Effector memory CD8-positive, alpha-beta T cell (primary cell): ENCODE data around the gene LRFN5.

Experiments used
- ATAC-seq: fragments of 150-1000 bp; cut with Tn5 transposase; replicated peaks from 2 replicates; pipeline ENCODE4 v1.10.0; 2021; ENCODE audit warnings: mild to moderate bottlenecking, moderate library complexity
- DNase-seq, 3 experiments: peaks; one replicate each; pipeline ENCODE4 v3.0.0; 2021
- H3K27ac Mint-ChIP-seq, 2 donors: one replicate each; pipeline ENCODE4 v1.8.0; 2022; ENCODE audit warnings: mild to moderate bottlenecking in 2 of 2, mixed read lengths in 2 of 2, moderate library complexity in 2 of 2
- H3K27me3 Mint-ChIP-seq, 2 donors: one replicate each; pipeline ENCODE4 v1.8.0; 2022; ENCODE audit warnings: mixed read lengths in 2 of 2
- H3K36me3 Mint-ChIP-seq: one replicate; pipeline ENCODE4 v1.8.0; 2022; ENCODE audit warnings: mild to moderate bottlenecking, moderate library complexity, mixed read lengths; ENCODE audit not compliant: insufficient read depth
- H3K4me1 Mint-ChIP-seq, 2 donors: one replicate each; pipeline ENCODE4 v1.8.0; 2022; ENCODE audit warnings: low read depth in 2 of 2, mixed read lengths in 2 of 2
- H3K4me3 Mint-ChIP-seq, 2 donors: one replicate each; pipeline ENCODE4 v1.8.0; 2022; ENCODE audit warnings: mild to moderate bottlenecking in 2 of 2, mixed read lengths in 2 of 2, moderate library complexity in 2 of 2
- H3K9me3 Mint-ChIP-seq, 2 donors: one replicate each; pipeline ENCODE4 v1.8.0; 2022; ENCODE audit warnings: mixed read lengths in 2 of 2

The LRFN5 gene

GRCh38 chr14:41761204-41761603 lies 154.5 kb downstream of the LRFN5 start:
- DNase-seq: no peak
- H3K27me3 Mint-ChIP-seq: no peaks in the 10 kb centered on the region
- no peak overlapping the region for H3K27ac Mint-ChIP-seq
- no peaks in the 10 kb centered on the region for H3K36me3 Mint-ChIP-seq
- H3K4me3 Mint-ChIP-seq: no peak overlapping the region
- ATAC-seq: no peak
- H3K9me3 Mint-ChIP-seq: no peaks in the 10 kb centered on the region
- H3K4me1 Mint-ChIP-seq: no peaks in the 10 kb centered on the region

DNA sequence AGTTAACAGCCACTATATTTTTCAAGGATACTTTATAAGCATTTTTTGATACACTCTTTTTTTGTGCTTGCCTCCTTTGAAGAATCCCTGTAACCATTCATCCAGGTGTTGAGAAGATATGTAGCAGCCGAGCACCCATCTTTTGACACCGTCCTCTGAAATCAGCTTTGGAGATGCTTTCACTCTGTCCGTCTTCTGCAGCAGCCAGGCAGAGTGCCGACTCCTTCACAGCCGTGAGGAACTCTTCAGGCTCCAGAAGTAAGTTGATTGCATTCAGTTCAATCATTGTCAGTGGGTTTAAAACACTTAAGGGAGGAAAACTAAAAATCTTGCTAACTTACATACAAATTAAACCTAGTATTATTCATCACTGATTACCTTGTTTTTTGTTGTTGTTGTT lies 160.1 kb downstream of the LRFN5 start:
- no peaks in the 10 kb centered on the region for H3K27me3 Mint-ChIP-seq

GRCh38 chr14:41773536-41774279 lies 167.0 kb downstream of the LRFN5 start:
- no peak for DNase-seq
- Mint-ChIP-seq H3K27ac (no peak overlapping the region), H3K27me3 (no peaks in the 10 kb centered on the region), H3K36me3 (no peaks in the 10 kb centered on the region), H3K4me3 (no peak overlapping the region), H3K4me1 (no peaks in the 10 kb centered on the region), H3K9me3 (no peaks in the 10 kb centered on the region)
- ATAC-seq: no peak

More for the DNA sequence above, 160.1 kb downstream of the LRFN5 start:
- ATAC-seq (no peak), DNase-seq (no peak)
- H3K9me3 Mint-ChIP-seq: no peaks in the 10 kb centered on the region
- no peaks in the 10 kb centered on the region for H3K4me1 Mint-ChIP-seq
- H3K4me3 Mint-ChIP-seq: no peak overlapping the region
- no peaks in the 10 kb centered on the region for H3K36me3 Mint-ChIP-seq
- H3K27ac Mint-ChIP-seq: no peak overlapping the region

DNA sequence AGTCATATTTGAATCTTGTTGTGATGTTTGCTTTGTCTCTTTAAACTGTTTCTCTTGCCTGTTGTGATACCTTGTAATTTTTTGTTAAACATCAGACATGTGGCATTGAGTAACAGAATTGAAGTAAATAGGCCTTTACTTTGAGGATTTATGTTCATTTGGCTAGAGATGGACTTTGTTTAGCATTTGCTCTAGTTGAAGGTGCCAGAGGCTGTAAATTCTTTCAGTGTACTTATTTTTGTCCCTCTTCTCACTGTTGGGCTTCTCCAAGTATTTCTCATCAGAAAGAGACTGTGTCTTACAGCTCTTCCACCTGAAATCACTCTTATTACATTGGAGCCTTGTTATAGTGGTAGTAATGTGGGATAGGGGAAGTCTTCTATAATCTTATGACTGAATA lies 175.8 kb downstream of the LRFN5 start:
- Mint-ChIP-seq H3K4me1 (no peaks in the 10 kb centered on the region), H3K36me3 (no peaks in the 10 kb centered on the region), H3K27ac (no peak overlapping the region), H3K9me3 (no peaks in the 10 kb centered on the region), H3K4me3 (no peak overlapping the region), H3K27me3 (no peaks in the 10 kb centered on the region)
- ATAC-seq (no peak), DNase-seq (no peak)

DNA sequence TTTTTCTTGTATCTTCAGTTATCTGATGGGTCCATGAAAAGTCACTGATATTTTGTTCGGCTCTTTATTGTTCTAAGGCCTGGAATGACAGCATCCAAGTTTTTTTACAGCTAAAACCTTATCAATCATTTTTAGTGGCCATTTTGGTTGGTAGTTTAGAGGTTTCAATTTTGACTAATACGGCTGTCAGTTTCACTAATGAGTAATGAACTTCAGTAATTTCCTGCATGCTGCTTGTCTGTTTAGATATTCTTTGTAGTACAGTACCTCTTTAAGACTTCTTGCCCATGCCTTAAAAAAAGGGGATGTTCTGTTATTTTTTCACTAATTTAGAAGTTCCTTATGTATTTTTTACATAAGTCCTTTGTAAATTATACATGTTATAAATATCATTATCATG lies 176.7 kb downstream of the LRFN5 start:
- ATAC-seq (no peak), DNase-seq (no peak)
- no peaks in the 10 kb centered on the region for H3K4me1 Mint-ChIP-seq
- H3K27me3 Mint-ChIP-seq: no peaks in the 10 kb centered on the region
- no peak overlapping the region for H3K27ac Mint-ChIP-seq
- no peak overlapping the region for H3K4me3 Mint-ChIP-seq
- H3K9me3 Mint-ChIP-seq: no peaks in the 10 kb centered on the region
- no peaks in the 10 kb centered on the region for H3K36me3 Mint-ChIP-seq

GRCh38 chr14:41785696-41786095 lies 179.0 kb downstream of the LRFN5 start:
- Mint-ChIP-seq H3K4me1 (no peaks in the 10 kb centered on the region), H3K9me3 (no peaks in the 10 kb centered on the region), H3K4me3 (no peak overlapping the region), H3K27ac (no peak overlapping the region), H3K27me3 (no peaks in the 10 kb centered on the region), H3K36me3 (no peaks in the 10 kb centered on the region)
- ATAC-seq: no peak
- no peak for DNase-seq

GRCh38 chr14:41799817-41800216 lies 193.1 kb downstream of the LRFN5 start:
- ATAC-seq: no peak

DNA sequence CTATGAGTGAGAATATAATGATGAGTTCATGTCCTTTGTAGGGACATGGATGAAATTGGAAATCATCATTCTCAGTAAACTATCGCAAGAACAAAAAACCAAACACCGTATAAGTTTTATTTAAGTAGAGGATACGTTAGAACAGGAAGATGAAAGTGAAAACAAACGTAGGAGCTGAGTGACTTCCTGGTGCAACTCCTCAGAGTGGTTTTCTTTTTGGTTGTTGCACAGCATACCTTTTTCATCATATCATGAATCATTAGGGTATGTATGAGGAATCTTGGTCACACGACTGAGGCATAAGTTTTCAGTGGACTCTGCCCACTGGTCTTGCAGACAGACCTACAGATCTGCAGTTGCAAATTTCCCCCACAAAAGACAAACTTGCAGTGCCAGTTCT lies 199.0 kb downstream of the LRFN5 start:
- peak overlapping the region in 1 of 2 donors; percentile 33 for H3K4me3 Mint-ChIP-seq
- H3K36me3 Mint-ChIP-seq: no peaks in the 10 kb centered on the region
- DNase-seq (no peak), ATAC-seq (no peak)
- H3K27ac Mint-ChIP-seq: peak overlapping the region in 1 of 2 donors; percentile 78
- H3K9me3 Mint-ChIP-seq: peaks cover 0 to 1% of the 10 kb centered on the region in 2 donors
- H3K27me3 Mint-ChIP-seq: no peaks in the 10 kb centered on the region
- H3K4me1 Mint-ChIP-seq: no peaks in the 10 kb centered on the region

More at GRCh38 chr14:41799817-41800216, 193.1 kb downstream of the LRFN5 start:
- Mint-ChIP-seq H3K27ac (no peak overlapping the region), H3K4me1 (no peaks in the 10 kb centered on the region), H3K9me3 (peaks cover 0 to 1% of the 10 kb centered on the region in 2 donors), H3K36me3 (no peaks in the 10 kb centered on the region), H3K27me3 (no peaks in the 10 kb centered on the region), H3K4me3 (no peak overlapping the region)
- no peak for DNase-seq

- H3K4me3 Mint-ChIP-seq: peak overlapping the region in 1 of 2 donors; percentile 33
- peak overlapping the region in 1 of 2 donors; percentile 78 for H3K27ac Mint-ChIP-seq
- H3K9me3 Mint-ChIP-seq: peaks cover 0 to 1% of the 10 kb centered on the region in 2 donors
- no peak for DNase-seq
- no peak for ATAC-seq
- H3K36me3 Mint-ChIP-seq: no peaks in the 10 kb centered on the region
- H3K4me1 Mint-ChIP-seq: no peaks in the 10 kb centered on the region
- H3K27me3 Mint-ChIP-seq: no peaks in the 10 kb centered on the region
Measured at GRCh38 chr14:41806366-41806975, 199.8 kb downstream of the LRFN5 start.

GRCh38 chr14:41810362-41810761 lies 203.7 kb downstream of the LRFN5 start:
- H3K27ac Mint-ChIP-seq: no peak overlapping the region
- no peaks in the 10 kb centered on the region for H3K27me3 Mint-ChIP-seq
- peaks cover 0 to 4% of the 10 kb centered on the region in 2 donors for H3K9me3 Mint-ChIP-seq
- no peaks in the 10 kb centered on the region for H3K4me1 Mint-ChIP-seq
- no peak overlapping the region for H3K4me3 Mint-ChIP-seq
- no peak for DNase-seq
- no peaks in the 10 kb centered on the region for H3K36me3 Mint-ChIP-seq
- no peak for ATAC-seq

DNA sequence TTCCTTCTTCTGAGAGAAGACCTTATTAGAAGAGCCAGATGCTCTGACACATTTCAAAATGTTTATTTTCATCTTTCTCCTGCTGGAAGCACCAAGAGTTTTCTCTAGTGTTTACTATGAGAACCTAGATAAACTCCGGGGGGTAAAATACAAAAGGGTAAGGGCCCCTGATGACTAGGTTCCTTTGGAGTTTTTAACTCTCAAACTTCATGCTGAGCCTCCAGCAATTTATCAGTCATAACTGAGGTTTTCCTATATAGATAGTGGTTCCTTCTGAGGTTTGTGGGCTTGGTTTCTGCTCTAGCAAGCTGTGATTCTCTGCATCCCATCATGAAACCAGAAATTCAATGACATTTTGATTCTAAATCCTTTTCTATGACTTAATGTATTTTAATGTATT lies 210.9 kb downstream of the LRFN5 start:
- Mint-ChIP-seq H3K4me1 (no peaks in the 10 kb centered on the region), H3K27ac (no peak overlapping the region), H3K36me3 (no peaks in the 10 kb centered on the region), H3K4me3 (no peak overlapping the region), H3K27me3 (no peaks in the 10 kb centered on the region), H3K9me3 (peaks cover 0 to 5% of the 10 kb centered on the region in 2 donors)
- DNase-seq (no peak), ATAC-seq (no peak)

DNA sequence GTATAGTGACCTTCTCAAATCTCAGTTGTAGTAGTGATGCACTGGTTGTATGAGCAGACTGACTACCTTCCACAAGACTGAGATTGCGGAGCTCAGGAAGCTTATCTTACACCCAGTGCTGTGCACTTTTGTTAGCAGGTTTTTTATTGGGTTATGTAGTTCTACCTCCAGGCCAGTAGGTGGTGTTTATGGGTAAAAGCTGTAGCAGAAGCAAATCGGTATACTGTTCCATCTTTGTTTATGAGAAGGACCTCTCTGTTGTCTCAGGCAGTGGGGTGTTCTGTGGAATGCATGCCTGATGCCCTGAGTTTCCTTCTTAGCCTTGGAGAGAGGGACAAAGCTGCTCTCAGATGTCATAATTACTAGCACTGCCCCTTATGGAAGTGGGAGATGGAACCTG lies 217.8 kb downstream of the LRFN5 start:
- no peaks in the 10 kb centered on the region for H3K4me1 Mint-ChIP-seq
- H3K9me3 Mint-ChIP-seq: peaks cover 0 to 3% of the 10 kb centered on the region in 2 donors
- no peaks in the 10 kb centered on the region for H3K27me3 Mint-ChIP-seq
- no peak for DNase-seq
- no peaks in the 10 kb centered on the region for H3K36me3 Mint-ChIP-seq
- H3K27ac Mint-ChIP-seq: no peak overlapping the region
- ATAC-seq: no peak
- H3K4me3 Mint-ChIP-seq: no peak overlapping the region

GRCh38 chr14:41825622-41826021 lies 218.9 kb downstream of the LRFN5 start:
- H3K27ac Mint-ChIP-seq: no peak overlapping the region
- no peaks in the 10 kb centered on the region for H3K27me3 Mint-ChIP-seq
- no peaks in the 10 kb centered on the region for H3K36me3 Mint-ChIP-seq
- ATAC-seq (no peak), DNase-seq (no peak)
- no peaks in the 10 kb centered on the region for H3K4me1 Mint-ChIP-seq
- H3K9me3 Mint-ChIP-seq: peaks cover 0 to 3% of the 10 kb centered on the region in 2 donors
- no peak overlapping the region for H3K4me3 Mint-ChIP-seq

GRCh38 chr14:41830714-41831406 lies 224.2 kb downstream of the LRFN5 start:
- Mint-ChIP-seq H3K4me1 (no peaks in the 10 kb centered on the region), H3K27ac (no peak overlapping the region), H3K27me3 (no peaks in the 10 kb centered on the region), H3K36me3 (no peaks in the 10 kb centered on the region), H3K4me3 (no peak overlapping the region), H3K9me3 (no peaks in the 10 kb centered on the region)
- no peak for ATAC-seq
- DNase-seq: no peak
